HG03039 (cell line): ENCODE measurements around the gene RBM47.

Source experiments
- ATAC-seq: cut with Tn5 transposase; IDR thresholded peaks from one replicate; pipeline ENCODE4 v1.9.1; 2021; ENCODE audit warnings: mild to moderate bottlenecking, moderate library complexity; ENCODE audit not compliant: unreplicated experiment

Gene RBM47

DNA sequence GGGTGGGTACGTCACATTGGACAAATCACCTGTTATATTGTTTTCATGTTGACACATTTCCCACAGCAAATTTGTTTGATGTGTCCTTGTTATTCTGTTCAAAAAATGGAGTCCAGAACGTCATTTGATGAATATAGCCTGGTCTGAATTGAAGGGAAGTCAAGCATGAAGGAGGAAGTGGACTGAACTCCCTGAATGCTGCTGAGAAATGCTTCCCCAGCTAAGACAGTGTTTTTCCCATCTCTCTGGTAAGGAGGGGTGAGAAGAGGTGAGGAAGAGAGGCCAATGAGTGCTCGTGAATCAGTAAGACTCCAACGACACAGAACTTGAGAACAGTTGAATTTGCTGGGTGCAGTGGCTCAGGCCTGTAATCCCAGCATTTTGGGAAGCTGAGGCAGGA, 127.4 kb downstream of the RBM47 start:
- ATAC-seq, result no peak

DNA sequence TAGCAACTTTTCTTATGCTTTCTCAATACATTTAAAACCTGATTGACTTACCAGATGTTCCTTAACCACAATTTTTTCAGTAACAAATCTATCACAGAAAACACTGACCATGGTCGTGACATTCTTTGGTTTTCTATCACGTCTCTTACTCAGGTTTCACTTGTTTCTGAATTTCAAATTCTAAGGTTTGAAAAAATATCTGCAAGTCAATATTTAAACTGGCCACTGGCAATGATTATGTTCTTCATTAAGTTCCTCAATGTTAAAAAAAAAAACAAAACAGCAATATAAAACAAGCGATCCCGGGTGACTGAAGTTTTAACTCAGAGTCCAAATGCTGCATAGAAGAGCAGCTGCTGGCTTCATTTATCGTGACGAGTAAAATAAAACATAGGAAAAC, 128.9 kb downstream of the RBM47 start:
- ATAC-seq, result no peak

DNA sequence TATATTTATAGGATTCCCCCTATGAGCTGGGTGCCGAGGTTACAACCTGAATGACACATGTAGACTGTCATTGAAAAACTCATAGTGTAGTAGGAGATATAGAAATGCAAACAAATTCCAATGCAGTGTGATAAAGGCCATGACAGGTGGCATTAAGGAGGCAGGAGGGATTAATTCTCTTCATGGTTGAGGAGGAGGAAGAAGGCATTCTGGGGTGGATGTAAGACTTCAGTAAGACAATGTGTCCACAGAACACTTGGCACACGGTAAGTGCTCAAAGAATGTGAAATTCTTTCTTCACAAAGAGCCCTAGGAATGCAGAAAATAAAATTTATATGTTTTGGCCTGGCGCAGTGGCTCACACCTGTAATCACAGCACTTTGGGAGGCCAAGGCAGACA, 136.5 kb downstream of the RBM47 start:
- ATAC-seq, result no peak

DNA sequence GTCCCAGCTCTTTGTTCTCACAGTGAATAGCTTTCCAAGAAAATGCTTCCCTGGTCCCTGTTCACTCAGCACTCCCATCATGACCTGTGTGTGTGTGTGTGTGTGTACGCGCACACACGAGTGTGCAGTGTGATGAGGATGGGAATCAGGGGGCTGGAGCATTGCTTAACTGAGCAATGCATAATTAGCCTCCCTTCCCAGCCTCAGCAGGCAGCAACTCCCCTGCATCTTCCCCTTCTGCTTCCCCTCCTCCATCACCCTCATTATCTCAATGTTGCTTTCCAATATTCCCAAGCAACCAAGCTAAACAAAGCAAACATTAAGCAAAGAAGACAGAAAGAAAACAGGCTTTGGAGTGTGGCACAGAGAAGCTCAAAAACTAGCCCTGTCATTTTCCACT, 137.0 kb downstream of the RBM47 start:
- ATAC-seq, result no peak

DNA sequence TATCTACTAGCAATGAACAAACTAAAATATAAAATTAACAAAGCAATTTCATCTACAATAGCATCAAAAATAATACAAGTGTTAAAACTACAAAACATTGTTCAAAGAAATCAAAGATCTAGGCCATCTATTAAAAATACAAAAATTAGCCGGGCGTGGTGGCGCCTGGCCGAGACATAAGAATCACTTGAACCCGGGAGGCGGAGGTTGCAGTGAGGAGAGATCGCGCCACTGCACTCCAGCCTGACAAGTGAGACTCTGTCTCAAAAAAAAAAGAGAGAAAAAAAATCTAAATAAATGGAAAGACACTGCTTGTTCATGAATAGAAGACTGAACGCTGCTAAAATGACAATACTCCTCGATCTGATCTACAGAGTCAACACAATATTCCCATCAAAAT, 139.2 kb downstream of the RBM47 start:
- no peak for ATAC-seq

DNA sequence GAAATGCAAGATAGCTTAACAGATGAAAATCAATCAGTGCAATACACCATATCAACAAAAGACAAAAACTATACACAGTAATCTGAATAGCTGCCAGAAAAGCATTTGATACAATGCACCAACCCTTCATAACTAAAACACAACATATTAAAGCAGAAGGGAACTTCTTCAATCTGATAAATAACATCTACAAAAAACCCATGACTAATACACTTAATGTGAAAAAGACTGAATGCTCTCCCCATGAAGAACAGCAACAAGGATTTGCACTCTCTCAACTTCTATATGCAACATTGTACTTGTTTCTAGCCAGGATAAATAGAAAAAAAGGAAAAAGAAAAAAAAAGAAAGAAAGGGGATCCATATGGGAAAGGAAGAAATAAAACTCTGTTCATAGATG, 139.7 kb downstream of the RBM47 start:
- no peak for ATAC-seq

DNA sequence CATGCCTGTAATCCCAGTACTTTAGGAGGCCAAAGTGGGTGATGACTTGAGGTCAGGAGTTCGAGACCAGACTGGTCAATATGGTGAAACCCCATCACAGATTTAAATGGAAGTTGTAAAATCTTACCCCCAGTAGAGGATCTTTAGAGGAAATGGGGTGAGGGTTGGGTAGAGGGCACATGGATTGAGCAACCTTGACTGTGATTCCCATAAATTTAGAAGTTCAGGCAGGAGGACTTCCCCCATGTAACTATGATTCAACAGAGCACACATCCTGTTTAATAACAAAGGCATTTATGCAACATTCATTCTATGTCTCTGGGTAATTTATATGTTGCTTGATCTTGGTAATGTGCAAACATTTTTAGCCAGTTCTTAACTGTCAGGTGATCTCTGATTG, 143.1 kb downstream of the RBM47 start:
- no peak for ATAC-seq

DNA sequence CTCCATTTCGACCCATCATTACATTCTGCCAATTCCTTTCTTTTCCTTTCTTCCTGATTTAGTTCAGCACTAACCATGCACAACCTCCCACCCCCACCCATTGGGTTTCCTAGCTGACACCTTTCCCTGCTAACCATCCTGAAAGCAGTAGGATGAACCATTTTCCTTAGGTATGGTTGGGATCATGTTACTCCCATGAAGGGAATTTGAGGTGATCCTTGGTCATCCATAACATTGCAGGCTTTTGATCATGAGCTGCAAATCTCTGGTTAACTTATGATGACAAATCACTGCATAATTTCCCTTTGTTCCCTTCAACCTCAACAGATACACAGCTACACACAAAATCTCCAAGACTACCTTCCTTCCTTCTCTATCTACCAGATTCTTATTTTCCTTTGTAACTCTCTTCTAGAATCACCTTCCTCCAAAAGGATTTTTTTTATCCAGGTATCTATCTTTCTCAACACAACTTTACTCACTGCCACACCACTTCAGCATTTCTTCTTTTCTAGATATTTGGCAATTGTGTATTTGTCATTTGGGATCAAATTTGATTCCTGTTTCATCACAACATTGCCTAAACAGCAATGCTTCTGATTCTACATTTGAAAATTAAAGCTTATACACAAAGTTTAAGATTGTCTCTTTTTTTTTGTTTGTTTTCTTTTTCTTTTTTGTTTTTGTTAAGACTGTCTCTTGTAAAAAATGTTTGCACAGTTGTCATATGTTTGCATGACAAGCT, 145.1 kb downstream of the RBM47 start:
- ATAC-seq, result no peak

DNA sequence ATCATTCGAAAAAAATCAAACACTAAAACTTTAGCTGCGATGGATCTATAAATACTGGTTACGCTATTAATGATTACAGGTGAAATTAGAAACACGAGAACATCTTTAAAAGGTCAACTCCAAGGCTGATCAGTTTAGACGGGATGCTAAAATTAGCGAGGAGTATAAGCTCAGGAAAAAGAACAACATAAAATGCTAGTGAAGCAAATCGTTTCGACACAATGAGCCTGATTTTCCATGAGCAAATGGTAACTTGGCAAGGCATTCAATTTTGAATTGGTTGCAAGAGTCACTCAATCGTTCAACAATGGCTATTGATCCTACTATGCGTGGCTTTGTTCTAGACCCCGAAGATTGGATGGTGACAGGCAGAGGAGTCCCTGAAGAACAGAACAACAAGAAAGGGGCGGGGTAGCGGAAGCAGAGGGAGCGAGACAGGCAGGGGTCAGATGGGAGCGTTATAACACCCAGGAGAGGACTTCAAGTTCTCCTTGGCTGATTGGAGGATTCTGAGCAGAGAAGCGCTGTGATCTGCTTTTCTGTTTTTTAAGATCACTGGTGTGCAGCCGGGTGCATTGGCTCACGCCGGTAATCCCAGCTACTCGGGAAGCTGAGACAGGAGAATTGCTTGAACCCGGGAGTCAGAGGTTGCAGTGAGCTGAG, 146.5 kb downstream of the RBM47 start:
- no peak for ATAC-seq

DNA sequence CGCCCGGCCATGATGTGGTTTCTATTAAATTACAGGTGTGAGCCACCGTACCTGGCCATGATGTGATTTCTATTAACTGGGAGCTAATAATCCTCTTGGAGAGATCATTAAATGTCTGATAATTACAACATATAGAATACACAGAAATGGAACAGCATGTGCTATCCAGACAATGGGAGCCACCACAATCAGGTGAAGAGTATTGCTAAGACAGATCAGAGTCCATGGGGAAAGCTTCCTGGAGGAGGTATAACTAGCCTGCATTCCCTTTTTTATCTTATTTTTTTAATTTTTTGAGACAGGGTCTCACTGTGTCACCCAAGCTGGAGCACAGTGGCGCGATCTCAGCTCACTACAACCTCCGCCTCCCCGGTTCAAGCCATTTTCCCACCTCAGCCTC, 147.7 kb downstream of the RBM47 start:
- no peak for ATAC-seq

DNA sequence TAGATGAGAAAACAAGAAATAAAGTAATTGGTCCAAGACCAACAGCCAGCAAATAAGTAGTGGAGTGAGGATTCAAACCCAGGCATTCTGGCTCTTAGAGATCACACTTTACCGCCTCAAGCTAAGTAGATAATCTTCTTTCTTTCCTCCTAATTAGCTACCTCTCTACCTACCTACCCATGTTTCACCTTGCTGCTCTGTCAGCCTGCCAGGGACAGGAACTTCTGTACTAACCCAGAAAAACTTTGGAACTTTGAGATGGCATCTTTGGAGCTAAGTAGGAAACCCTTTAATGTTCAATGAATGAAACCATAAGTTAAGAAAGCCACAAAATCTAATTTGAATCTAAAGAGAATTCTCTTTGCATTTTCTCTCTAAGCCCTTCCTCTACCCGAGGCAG, 149.4 kb downstream of the RBM47 start:
- ATAC-seq, result no peak

DNA sequence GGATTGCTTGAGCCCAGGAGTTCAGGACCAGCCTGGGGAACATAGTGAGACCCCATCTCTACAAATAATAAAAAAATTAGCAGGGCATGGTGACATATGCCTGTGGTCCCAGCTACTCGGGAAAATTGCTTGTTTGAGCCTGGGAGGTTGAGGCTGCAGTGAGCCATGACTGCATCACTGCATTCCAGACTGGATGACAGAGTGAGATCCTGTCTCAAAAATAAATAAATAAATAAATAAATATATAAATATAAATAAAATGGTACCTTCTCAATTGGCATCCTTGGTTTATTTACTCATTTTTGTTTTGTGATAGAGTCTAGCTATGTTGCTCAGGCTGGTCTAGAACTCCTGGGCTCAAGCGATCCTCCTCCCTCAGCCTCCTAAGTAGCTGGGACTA, 150.3 kb downstream of the RBM47 start:
- ATAC-seq, result no peak

DNA sequence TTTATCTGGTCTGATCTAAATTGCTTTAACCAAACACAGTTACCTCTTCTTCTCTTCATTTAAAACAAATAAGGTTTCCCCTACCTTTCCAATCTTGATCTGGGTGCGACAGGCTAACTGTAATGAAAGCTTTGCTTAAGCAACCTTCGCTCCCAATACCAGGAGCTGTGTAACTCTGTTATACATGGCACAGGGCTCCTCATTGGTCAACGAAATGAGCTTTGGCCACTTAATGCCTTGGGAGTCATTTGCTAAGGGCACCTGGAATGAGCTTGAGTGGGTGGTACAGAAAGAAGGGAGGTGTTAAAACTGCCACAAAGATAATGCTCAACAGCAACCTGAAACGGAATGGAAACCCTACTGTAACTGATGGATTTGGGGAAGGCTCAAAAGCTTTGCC, 154.1 kb downstream of the RBM47 start:
- ATAC-seq, result no peak

DNA sequence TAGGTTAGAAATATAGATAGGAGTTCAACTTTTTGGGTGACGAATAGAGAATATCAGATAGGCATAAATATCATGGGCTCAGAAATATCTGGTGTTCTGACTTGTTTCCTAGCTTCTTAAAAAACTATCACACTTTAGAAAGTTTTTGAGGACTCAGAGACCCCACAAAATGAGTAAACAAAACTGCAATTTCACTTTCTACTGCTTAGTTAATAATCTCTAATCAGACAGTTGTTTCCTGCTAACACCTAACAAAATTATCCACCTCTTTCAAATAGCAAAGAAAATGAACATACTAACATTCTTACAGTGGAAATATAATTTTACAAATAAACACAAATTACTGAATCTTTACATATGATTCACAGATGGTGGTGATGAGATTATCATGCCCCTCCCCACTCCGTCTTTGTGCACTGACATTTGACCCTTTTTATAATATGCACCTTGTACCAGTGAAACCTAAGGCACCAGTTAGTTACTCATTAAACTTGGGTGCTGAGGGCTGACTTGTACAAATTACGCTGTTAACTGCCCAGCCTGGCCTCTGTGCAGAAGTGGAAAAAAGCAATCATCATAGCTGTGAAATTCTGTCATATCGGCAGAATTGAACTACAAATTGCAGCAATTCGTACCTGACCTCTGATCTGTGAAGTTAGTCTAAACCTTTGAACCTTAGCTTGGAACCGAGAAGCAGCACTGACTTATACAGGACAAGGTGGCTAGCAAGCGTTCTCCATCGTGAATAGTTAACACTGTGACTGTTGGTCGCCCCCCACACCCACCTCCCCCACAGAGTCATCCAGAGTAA, 155.9 kb downstream of the RBM47 start:
- no peak for ATAC-seq

DNA sequence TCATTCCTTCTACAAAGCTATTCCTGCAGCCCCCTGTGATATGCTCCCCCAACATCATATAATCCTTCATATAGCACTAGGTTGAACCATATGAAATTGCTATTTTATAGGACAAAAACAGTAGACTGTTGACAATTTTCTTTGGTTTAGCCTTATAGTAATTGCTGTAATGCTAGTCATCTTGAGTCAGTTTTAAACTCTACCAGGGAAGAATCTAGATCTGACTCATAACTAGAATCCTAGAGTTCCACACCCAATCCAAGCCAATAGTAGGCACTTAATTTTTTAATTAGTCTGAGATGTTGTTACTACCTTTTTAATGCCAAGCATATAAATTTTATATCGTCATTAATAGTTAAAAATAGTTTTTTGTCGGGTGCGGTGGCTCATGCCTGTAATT, 157.7 kb downstream of the RBM47 start:
- no peak for ATAC-seq

DNA sequence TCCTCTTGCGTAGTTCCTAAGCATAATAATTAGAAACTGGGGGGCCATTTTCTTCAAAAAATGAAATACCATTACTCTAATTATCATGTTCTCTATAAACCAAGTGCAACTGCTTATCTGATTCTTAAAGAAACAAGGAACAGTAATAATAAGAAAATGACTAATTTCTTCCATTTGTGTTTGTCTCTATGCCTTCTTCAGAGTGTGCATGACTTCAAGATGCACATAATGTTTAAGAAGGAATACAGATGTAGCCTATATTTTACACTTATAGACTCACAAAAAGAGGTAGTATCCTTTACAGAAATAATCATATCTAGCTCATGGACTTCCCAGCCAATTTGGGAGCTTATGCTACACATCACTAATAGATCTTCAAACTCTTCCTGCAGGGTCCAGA, 162.9 kb downstream of the RBM47 start:
- no peak for ATAC-seq

DNA sequence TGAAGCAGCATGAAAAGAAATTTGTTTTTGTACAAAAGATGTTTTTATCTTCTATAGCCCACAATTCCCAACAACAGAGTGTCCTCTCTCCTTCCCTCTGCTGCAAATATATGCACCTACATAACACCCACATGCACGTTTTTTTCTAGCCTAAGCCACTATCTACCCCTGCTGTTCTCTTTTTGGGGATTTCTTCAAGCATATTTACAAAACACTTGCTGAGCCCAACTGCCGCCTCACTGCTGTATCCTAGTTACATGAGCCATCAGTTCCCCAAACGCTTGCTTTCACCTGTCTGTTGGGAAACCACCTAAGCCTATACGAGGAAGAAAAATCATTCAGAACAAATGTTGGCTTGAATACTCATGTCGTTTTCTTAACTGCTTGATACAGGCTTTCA, 167.3 kb downstream of the RBM47 start:
- ATAC-seq, result peak; percentile 77

DNA sequence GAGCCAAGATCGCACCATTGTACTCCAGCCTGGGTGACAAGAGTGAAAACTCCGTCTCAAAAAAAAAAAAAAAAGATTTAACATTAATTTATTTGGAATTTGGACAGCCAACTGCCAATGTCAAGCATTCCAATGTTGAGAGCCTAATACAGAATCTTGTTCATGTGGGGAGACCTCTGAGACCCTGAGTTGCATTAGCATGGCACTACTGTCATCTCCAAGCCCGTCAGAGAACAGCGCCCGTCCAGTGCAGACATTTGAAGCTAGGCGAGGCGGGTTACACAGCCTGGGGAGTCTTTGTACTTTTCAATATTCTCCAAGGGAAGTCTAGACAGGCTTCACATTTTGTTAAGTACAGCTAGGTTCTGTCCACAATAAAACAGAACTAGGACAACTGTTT, 167.8 kb downstream of the RBM47 start:
- no peak for ATAC-seq

DNA sequence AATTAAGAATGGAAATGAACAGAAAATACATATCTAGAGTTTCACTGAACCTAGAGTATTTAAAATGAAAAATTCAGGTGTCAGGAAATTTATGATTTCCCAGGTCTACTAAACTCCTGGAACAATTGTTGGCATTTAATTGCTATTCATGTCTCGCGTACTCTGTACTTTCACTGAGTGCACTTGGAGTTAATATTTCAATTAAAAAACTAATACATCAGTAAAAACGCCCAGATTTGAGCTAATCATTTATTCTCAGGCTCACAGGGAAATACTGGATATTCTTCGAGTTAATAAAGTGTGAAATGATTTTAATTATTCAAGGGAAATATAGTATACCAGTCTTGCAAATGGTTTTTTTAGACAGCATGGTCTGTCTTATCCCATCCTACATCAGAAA, 168.6 kb downstream of the RBM47 start:
- ATAC-seq, result no peak

DNA sequence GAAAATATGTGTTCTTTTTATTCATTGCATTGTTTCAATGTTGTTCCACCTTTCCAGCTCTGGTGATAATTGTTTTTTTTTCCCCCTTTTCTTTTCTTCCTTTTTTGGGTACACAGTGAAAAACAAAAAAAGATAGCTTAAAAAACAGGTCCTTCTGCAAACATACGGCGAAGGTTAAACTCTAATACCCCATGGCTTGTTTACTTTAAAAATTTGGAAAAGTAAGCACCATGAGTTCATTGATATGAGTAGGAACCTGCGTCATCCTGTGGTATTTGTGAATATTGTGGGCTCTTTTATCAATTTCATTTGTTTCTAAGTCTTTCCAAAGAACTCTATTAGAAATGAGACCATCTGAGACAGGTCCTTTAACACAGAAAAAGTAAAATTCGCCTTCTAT, 171.0 kb downstream of the RBM47 start:
- no peak for ATAC-seq

DNA sequence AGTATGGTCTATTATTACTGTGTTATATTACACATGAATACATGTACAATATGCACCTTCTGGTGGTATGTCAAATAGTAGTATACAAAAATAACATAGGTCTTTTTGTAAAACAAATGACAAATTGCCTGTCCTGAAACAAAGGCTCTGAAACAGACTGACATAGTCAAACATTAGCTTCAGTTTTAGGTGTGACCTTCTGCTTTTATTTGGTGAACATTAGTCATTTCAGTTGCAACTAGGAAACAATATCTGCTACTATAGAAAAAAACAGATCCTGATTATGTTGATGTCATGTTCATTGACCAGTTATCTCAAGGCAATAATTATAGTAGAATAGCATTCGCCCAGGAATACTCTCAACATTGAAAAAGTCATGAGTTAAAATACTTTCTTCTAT, 171.6 kb downstream of the RBM47 start:
- ATAC-seq, result no peak

DNA sequence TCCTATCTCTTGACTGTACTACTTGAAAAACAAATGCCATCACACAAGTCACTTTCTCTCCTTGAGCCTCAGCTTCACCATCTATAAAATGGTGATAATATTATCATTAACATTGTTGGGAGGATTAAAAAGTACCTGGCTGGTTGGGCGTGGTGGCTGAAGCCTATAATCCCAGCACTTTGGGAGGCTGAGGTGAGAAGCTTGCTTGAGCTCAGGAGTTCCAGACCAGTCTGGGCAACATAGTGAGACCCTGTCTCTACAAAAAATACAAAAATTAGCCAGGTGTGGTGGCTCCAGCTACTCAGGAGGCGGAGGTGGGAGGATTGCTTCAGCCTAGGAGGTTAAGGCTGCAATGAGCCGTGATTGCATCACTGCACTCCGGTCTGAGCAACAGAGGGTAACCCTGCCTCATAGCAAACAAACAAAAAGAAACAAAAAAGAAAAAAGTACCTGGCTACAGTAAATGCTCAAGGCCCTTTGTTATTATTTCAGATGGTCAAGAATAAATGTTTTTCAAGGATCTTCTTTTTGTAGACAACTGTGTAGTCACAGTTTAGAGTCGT, 174.2 kb downstream of the RBM47 start:
- ATAC-seq, result no peak
